Heart left ventricle (tissue), 16 donors: ENCODE data around the gene DPP8. TPM values are rescaled to one million over a fixed set of nuclear protein-coding genes. Genes with fewer than 3 reads are reported as not detected.

ENCODE experiments used
- ATAC-seq, 4 donors: fragments of 200-7000 bp; cut with Tn5 transposase; one replicate each; pipeline ENCODE4 v1.9.1; 2020 to 2022; ENCODE audit warnings: moderate library complexity in 4 of 4, mild to moderate bottlenecking in 3 of 4, moderate number of reproducible peaks in 1 of 4
- DNase-seq, 5 donors: peaks; one replicate each; pipeline ENCODE4 v3.0.0-alpha.2; 2020
- H3K27ac ChIP-seq, 12 donors: fragments of 200-600 bp; sonication (generic) in 4 of 12; one replicate each; pipeline versions ENCODE4 v1.5.0 to v1.8.0; 2016 to 2022; ENCODE audit warnings: mild to moderate bottlenecking in 2 of 12
- H3K27me3 ChIP-seq, 9 donors: fragments of 200-600 bp; sonication (generic) in 2 of 9; one replicate each; pipeline versions ENCODE4 v1.5.1 to v1.8.0; 2016 to 2022; ENCODE audit warnings: mild to moderate bottlenecking in 3 of 9
- H3K36me3 ChIP-seq, 9 donors: fragments of 200-600 bp; sonication (generic) in 2 of 9; one replicate each; pipeline versions ENCODE4 v1.5.0 to v1.8.0; 2018 to 2022; ENCODE audit warnings: mild to moderate bottlenecking in 2 of 9
- H3K4me1 ChIP-seq, 12 donors: fragments of 200-600 bp; sonication (generic) in 4 of 12; one replicate each; pipeline versions ENCODE4 v1.5.0 to v1.8.0; 2016 to 2022; ENCODE audit warnings: mild to moderate bottlenecking in 3 of 12
- H3K4me3 ChIP-seq, 12 donors: fragments of 200-600 bp; sonication (generic) in 4 of 12; one replicate each; pipeline versions ENCODE4 v1.5.0 to v1.8.0; 2017 to 2022; ENCODE audit warnings: mild to moderate bottlenecking in 9 of 12, moderate library complexity in 4 of 12
- H3K9me3 ChIP-seq, 12 donors: fragments of 200-600 bp; sonication (generic) in 4 of 12; one replicate each; pipeline versions ENCODE4 v1.5.0 to v1.8.0; 2016 to 2022; ENCODE audit warnings: mild to moderate bottlenecking in 1 of 12
- POLR2A ChIP-seq, 2 donors: fragments of 450-650 bp; IDR thresholded peaks; one replicate each; pipeline ENCODE4 v1.6.1; 2017; ENCODE audit warnings: antibody characterized with exemption in 2 of 2, mild to moderate bottlenecking in 2 of 2, moderate library complexity in 2 of 2
- WGBS, 4 donors: extraction: QIAGEN DNeasy Blood & Tissue Kit in 2 of 4; methylation state at CpG; one replicate each; pipeline versions ENCODE4 v1.1.5 to v1.1.7; 2013 to 2018; 5-methylcytosine and 5-hydroxymethylcytosine counted together
- intact Hi-C, 10 donors: fragments of 100-400 bp; cut with DNase I; formaldehyde crosslinking; loops; one replicate each; pipeline versions ENCODE4 v1.11.1 to v1.14.2; 2022
- polyA plus RNA-seq, 2 donors: library from polyadenylated mRNA; stranded (reverse); fragments of 200-250 nt; gene quantifications; one replicate each; pipeline ENCODE4 v1.2.3, GENCODE V29; 2013
- total RNA-seq, 9 donors: library from RNA; depleted of rRNA in 2 of 9; stranded (reverse); fragments of >200 nt in 2 of 9; fragmentation: NEBNext Ultra II Directional in 3 of 9; extraction: Animal tissue kit (Norgen Biotek cat#: 25700) in 3 of 9; gene quantifications; one replicate each; pipeline versions ENCODE4 v1.1.0 to v1.2.4, GENCODE V29; 2016 to 2023
- TF ChIP-seq, protein P1 (sequence below), 12 donors: fragments of 200-600 bp; sonication (generic) in 4 of 12; IDR thresholded peaks; one replicate each; pipeline versions ENCODE4 v1.5.0 to v1.8.0; 2018 to 2022; ENCODE audit warnings: antibody characterized with exemption in 12 of 12, mild to moderate bottlenecking in 5 of 12
- donor health status: ischemic (EF 13 %, LVEDD 7.1; RV severe dilation, severe dysfunction).
- donor health status: healthy with polysubstance abuse.
- donor health status: DM: no; HTN: yes; CAD: no.
- donor health status: DM: no; HTN: no; CAD: no.
- donor health status: ischemic (EF 25% LVEDD 6.9; RV normal size, moderate dysfunction).
- donor health status: ischemic (EF 25% LVEDD 5.7; RV mildly dilated, moderate dysfunction).
- donor health status: healthy.
- donor health status: DM: yes; HTN: yes; CAD: no.
- donor health status: ischemic (EF 35%, LVEDD 5.7; RV mildly dilated, moderate dysfunction).
- donor health status: nonischemic (EF 11% LVEDD 7.7; RV severe dilation, severe dysfunction).
- donor health status: DM: yes; HTN: yes; CAD: no.
- donor health status: PGD.
- donor health status: ischemic (EF 29% LVEDD 5.4; RV normal size, mild dysfunction).
- donor health status: nonischemic (EF 23%, LVEDD 6.1; RV moderate dilation, normal function).

The DPP8 gene
- total and polyA plus RNA-seq, 11 donors, result 10.0 to 44.5 (median 39.2) TPM

DNA sequence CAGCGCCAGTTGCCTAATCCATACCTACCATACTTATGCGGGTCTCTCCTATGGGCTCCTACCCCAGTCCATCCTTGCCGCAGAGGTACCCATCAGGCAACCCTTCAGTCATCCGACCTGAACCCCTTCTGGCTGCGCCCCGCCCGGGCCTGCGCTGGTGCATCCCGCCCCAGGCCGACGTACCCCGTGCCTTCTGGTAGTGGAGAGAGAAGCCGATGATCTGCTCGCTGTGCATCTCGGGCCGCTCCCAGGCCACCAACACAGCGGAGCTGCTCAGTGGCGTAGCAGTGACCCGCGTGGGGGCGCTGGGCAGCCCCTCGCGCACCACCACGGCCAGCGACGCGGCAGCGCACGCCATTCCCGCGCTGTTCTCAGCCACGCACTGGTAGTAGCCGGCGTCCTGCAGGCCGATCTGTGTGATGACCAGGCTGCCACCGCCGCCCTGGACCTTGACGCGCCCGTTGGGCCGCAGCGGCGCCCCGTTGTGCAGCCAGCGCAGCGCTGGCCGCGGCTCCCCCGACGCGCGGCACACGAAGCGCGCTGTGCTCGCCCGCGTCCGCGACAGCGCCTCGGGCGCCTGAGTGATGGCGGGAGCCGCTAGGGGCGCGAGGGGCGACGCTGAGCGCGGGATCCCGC, 121.8 kb downstream of the DPP8 start:
- H3K4me3 ChIP-seq, result peak overlapping the region in 4 of 12 donors; percentile 10 to 30 (median 24)
- intact Hi-C loops, result loop anchor here in 1 of 10 donors (10.0 kb wide), 1 partner anchor 191 kb away; no protein-coding TSS in a partner anchor
- no peak overlapping the region for H3K27ac ChIP-seq
- WGBS, 4 donors, result 9 to 18% (median 16%) methylated on average over 30 to 72 of the region's 72 CpGs
- H3K36me3 ChIP-seq, result no peaks in the 10 kb centered on the region
- ATAC-seq (peak in 1 of 4 donors; percentile 15), DNase-seq (no peak)
- peaks cover 7 to 44% (median 29%) of the 10 kb centered on the region in 9 donors for H3K27me3 ChIP-seq
- H3K4me1 ChIP-seq, result peaks cover 0 to 26% (median 2%) of the 10 kb centered on the region in 12 donors
- H3K9me3 ChIP-seq, result no peaks in the 10 kb centered on the region
- TF ChIP-seq POLR2A (IDR thresholded peaks at IDR 0.05), result no peak
- TF ChIP-seq, protein P1, sequence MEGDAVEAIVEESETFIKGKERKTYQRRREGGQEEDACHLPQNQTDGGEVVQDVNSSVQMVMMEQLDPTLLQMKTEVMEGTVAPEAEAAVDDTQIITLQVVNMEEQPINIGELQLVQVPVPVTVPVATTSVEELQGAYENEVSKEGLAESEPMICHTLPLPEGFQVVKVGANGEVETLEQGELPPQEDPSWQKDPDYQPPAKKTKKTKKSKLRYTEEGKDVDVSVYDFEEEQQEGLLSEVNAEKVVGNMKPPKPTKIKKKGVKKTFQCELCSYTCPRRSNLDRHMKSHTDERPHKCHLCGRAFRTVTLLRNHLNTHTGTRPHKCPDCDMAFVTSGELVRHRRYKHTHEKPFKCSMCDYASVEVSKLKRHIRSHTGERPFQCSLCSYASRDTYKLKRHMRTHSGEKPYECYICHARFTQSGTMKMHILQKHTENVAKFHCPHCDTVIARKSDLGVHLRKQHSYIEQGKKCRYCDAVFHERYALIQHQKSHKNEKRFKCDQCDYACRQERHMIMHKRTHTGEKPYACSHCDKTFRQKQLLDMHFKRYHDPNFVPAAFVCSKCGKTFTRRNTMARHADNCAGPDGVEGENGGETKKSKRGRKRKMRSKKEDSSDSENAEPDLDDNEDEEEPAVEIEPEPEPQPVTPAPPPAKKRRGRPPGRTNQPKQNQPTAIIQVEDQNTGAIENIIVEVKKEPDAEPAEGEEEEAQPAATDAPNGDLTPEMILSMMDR (IDR thresholded peaks at IDR 0.05), result no peak

DNA sequence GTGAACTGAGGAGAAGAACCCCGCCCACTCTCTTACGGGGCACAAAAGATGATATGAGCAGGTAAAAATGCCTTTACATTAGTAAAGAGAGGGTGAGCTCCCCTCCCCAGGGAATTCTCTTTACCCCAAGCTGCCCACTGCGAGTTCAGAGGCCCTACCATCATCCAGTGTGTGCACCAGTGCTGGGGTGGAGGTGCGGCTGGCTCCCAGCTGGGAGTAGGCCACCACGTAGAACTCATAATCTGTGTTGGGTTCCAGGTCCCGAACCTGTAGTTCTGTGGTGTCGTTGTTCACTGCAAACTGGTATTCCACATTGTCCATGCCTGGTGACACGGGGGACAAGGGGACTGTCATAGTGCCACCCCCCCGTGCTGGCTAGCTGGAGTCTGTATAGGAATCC, 122.6 kb downstream of the DPP8 start:
- Histone ChIP-seq H3K27ac (no peak overlapping the region), H3K4me3 (no peak overlapping the region), H3K4me1 (peaks cover 0 to 24% (median 0%) of the 10 kb centered on the region in 12 donors), H3K36me3 (no peaks in the 10 kb centered on the region), H3K27me3 (peaks cover 7 to 44% (median 29%) of the 10 kb centered on the region in 9 donors), H3K9me3 (no peaks in the 10 kb centered on the region)
- 76 to 83% (median 78%) methylated on average over 7 to 9 of the region's 9 CpGs for WGBS, 4 donors
- intact Hi-C loops, result loop anchor here in 1 of 10 donors (10.0 kb wide), 1 partner anchor 190 kb away; no protein-coding TSS in a partner anchor
- TF ChIP-seq, protein P1 (IDR thresholded peaks at IDR 0.05), result no peak
- ATAC-seq (no peak), DNase-seq (no peak)

DNA sequence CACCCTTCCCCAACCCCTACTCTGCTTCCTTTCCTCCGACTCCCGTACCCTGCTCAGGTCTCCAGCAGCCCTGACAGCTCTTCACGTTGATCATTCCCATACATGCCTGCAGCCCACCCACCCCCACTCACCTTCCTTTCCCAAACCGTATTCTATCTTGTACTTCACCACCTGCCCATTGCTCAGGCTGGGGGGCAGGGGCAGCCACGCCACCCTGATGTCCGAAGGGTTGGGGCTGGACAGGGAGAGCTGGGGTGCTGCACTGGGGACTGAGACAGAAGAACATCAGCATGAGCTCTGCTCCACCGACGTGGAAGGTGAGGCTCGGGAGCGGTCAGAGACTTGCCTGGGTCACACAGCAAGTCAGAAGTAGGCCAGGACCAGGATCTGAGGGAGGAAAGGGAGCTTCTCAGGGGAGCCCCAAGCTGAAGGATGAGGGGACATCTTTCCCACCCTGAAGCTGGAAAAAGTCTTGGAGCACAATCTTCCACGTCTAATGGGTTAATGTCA, 123.2 kb downstream of the DPP8 start:
- 87 to 90% (median 88%) methylated on average over 11 of the region's 11 CpGs for WGBS, 4 donors
- Histone ChIP-seq H3K9me3 (no peaks in the 10 kb centered on the region), H3K4me1 (peaks cover 0 to 24% (median 0%) of the 10 kb centered on the region in 12 donors), H3K27ac (no peak overlapping the region), H3K36me3 (no peaks in the 10 kb centered on the region), H3K27me3 (peaks cover 7 to 44% (median 29%) of the 10 kb centered on the region in 9 donors), H3K4me3 (no peak overlapping the region)
- DNase-seq (no peak), ATAC-seq (no peak)
- intact Hi-C loops, result loop anchor here in 1 of 10 donors (10.0 kb wide), 1 partner anchor 190 kb away; no protein-coding TSS in a partner anchor
- no peak for TF ChIP-seq POLR2A (IDR thresholded peaks at IDR 0.05)
- TF ChIP-seq, protein P1 (IDR thresholded peaks at IDR 0.05), result no peak

DNA sequence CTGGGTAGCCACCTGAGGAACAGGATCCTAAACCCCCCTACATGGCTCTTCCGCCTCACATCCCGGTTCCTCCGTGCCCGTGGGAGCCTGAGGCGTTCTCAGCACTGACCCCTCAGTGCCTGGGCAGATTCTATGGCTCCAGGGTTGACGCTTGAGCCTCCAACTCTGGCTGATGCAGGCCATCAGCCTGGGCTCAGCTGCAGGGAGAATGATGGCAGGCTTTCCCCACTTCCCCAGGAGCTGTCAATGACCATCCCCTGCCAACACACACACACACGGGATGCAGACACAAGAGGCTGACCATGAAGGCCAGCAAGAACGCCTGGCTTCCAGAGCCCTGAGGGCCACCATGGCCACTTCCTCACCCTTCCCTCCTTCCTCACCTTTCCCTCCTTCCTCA, 123.9 kb downstream of the DPP8 start:
- H3K36me3 ChIP-seq, result no peaks in the 10 kb centered on the region
- intact Hi-C loops, result loop anchor here in 1 of 10 donors (10.0 kb wide), 1 partner anchor 189 kb away; no protein-coding TSS in a partner anchor

More for the DNA sequence above, 123.9 kb downstream of the DPP8 start:
- no peak overlapping the region for H3K27ac ChIP-seq
- H3K4me3 ChIP-seq, result no peak overlapping the region
- 84 to 88% (median 85%) methylated on average over 8 of the region's 8 CpGs for WGBS, 4 donors
- H3K9me3 ChIP-seq, result no peaks in the 10 kb centered on the region
- peaks cover 7 to 44% (median 29%) of the 10 kb centered on the region in 9 donors for H3K27me3 ChIP-seq
- H3K4me1 ChIP-seq, result peaks cover 0 to 24% (median 0%) of the 10 kb centered on the region in 12 donors
- TF ChIP-seq, protein P1 (IDR thresholded peaks at IDR 0.05), result no peak
- no peak for TF ChIP-seq POLR2A (IDR thresholded peaks at IDR 0.05)
- DNase-seq (peak in 1 of 5 donors; percentile 7), ATAC-seq (no peak)
